Measurements from ENCODE around the gene XIRP1. TPM values are rescaled to one million over a fixed set of nuclear protein-coding genes. Genes with fewer than 3 reads are reported as not detected.

Gene XIRP1
- total and polyA plus RNA-seq, 7 donors = 0.25 to 1.2 (median 0.62) TPM; not detected in 3

- DNase-seq = no peak
- Histone ChIP-seq H3K4me3 (no peak overlapping the region), H3K36me3 (no peaks in the 10 kb centered on the region), H3K27me3 (no peaks in the 10 kb centered on the region), H3K9me3 (no peaks in the 10 kb centered on the region), H3K4me1 (no peaks in the 10 kb centered on the region), H3K27ac (no peak overlapping the region)
- intact Hi-C loops (cut with DNase I) = no loop called here
- TF ChIP-seq POLR2AphosphoS5 (IDR thresholded peaks at IDR 0.05) (no peak), CTCF (IDR thresholded peaks at IDR 0.05) (no peak), POLR2A (IDR thresholded peaks at IDR 0.05) (no peak), EP300 (IDR thresholded peaks at IDR 0.05) (no peak)
- WGBS, 2 donors = 76 to 81% methylated on average over 1 of the region's 1 CpG
These were observed 26.9 kb downstream of the XIRP1 start for GRCh38 chr3:39165518-39165917.

- Histone ChIP-seq H3K9me3 (no peaks in the 10 kb centered on the region), H3K27ac (no peak overlapping the region), H3K27me3 (no peaks in the 10 kb centered on the region), H3K4me1 (no peaks in the 10 kb centered on the region), H3K4me3 (no peak overlapping the region), H3K36me3 (no peaks in the 10 kb centered on the region)
- no peak for DNase-seq
- 92 to 93% methylated on average over 3 of the region's 3 CpGs for WGBS, 2 donors
- intact Hi-C loops (cut with DNase I) = no loop called here
- TF ChIP-seq CTCF (IDR thresholded peaks at IDR 0.05) (no peak), POLR2AphosphoS5 (IDR thresholded peaks at IDR 0.05) (no peak), EP300 (IDR thresholded peaks at IDR 0.05) (no peak), POLR2A (IDR thresholded peaks at IDR 0.05) (no peak)
These were observed 28.0 kb downstream of the XIRP1 start for GRCh38 chr3:39164414-39164813.

- intact Hi-C loops (cut with DNase I) = no loop called here
- DNase-seq = no peak
- TF ChIP-seq POLR2AphosphoS5 (IDR thresholded peaks at IDR 0.05) (no peak), EP300 (IDR thresholded peaks at IDR 0.05) (no peak), POLR2A (IDR thresholded peaks at IDR 0.05) (no peak), CTCF (IDR thresholded peaks at IDR 0.05) (no peak)
- Histone ChIP-seq H3K9me3 (no peaks in the 10 kb centered on the region), H3K4me1 (peaks cover 0 to 9% (median 9%) of the 10 kb centered on the region in 4 donors), H3K4me3 (no peak overlapping the region), H3K36me3 (no peaks in the 10 kb centered on the region), H3K27ac (no peak overlapping the region), H3K27me3 (no peaks in the 10 kb centered on the region)
- WGBS, 2 donors = 74 to 82% methylated on average over 5 of the region's 5 CpGs
These were observed 34.2 kb downstream of the XIRP1 start for GRCh38 chr3:39158148-39158715.

GRCh38 chr3:39157359-39157758 is 35.0 kb downstream of the XIRP1 start:
- Histone ChIP-seq H3K36me3 (no peaks in the 10 kb centered on the region), H3K9me3 (no peaks in the 10 kb centered on the region), H3K4me3 (no peak overlapping the region), H3K27ac (no peak overlapping the region), H3K4me1 (peaks cover 0 to 11% (median 9%) of the 10 kb centered on the region in 4 donors), H3K27me3 (no peaks in the 10 kb centered on the region)
- no peak for TF ChIP-seq POLR2A (IDR thresholded peaks at IDR 0.05)
- TF ChIP-seq POLR2AphosphoS5 (IDR thresholded peaks at IDR 0.05) = no peak
- no peak for TF ChIP-seq CTCF (IDR thresholded peaks at IDR 0.05)
- no peak for TF ChIP-seq EP300 (IDR thresholded peaks at IDR 0.05)
- no peak for DNase-seq
- intact Hi-C loops (cut with DNase I) = no loop called here
- 87 to 91% methylated on average over 7 of the region's 7 CpGs for WGBS, 2 donors

- TF ChIP-seq POLR2A (IDR thresholded peaks at IDR 0.05) = no peak
- no peak for TF ChIP-seq CTCF (IDR thresholded peaks at IDR 0.05)
- intact Hi-C loops (cut with DNase I) = no loop called here
- no peak for DNase-seq
- H3K27ac ChIP-seq = peak overlapping the region in 3 of 4 donors; percentile 23 to 100 (median 97)
- WGBS, 2 donors = 81 to 85% methylated on average over 4 of the region's 4 CpGs
- no peaks in the 10 kb centered on the region for H3K27me3 ChIP-seq
- no peaks in the 10 kb centered on the region for H3K36me3 ChIP-seq
- no peak overlapping the region for H3K4me3 ChIP-seq
- H3K4me1 ChIP-seq = peaks cover 0 to 20% (median 18%) of the 10 kb centered on the region in 4 donors
- no peaks in the 10 kb centered on the region for H3K9me3 ChIP-seq
These were observed 36.0 kb downstream of the XIRP1 start for GRCh38 chr3:39156421-39156820.
